NCI-H2227 (cell line): ENCODE results near the gene CELA2A.
A peak's percentile ranks its signal among the peaks of the same experiment; 100 is the strongest.

Source experiments
- DNase-seq: peaks from one replicate; lab custom pipeline; 2025; ENCODE audit not compliant: unreplicated experiment; lab: John Stamatoyannopoulos, UW

Gene CELA2A

GRCh38 chr1:15456313-15456954, at the start of gene CELA2A:
Gene CELA2A, plus strand, starts transcription at chr1:15456732. Its CDS starts 22 bp downstream, at chr1:15456754.
- no peak for DNase-seq

GRCh38 chr1:15407580-15407979, 49.0 kb upstream of the CELA2A start:
- DNase-seq, result no peak

GRCh38 chr1:15408890-15409387, 47.6 kb upstream of the CELA2A start:
- DNase-seq, result no peak

GRCh38 chr1:15409388-15410222, 46.9 kb upstream of the CELA2A start, which contains the start of gene EFHD2:
Gene EFHD2, plus strand, starts transcription at chr1:15409888. Its CDS starts 84 bp downstream, at chr1:15409972.
- DNase-seq, result peak; percentile 93

GRCh38 chr1:15410223-15410883, 46.2 kb upstream of the CELA2A start:
- peak; percentile 22 for DNase-seq

GRCh38 chr1:15410884-15411245, 45.7 kb upstream of the CELA2A start:
- DNase-seq, result no peak

- DNase-seq, result no peak
Observed at GRCh38 chr1:15411593-15412137, 44.9 kb upstream of the CELA2A start.

GRCh38 chr1:15412175-15412800, 44.2 kb upstream of the CELA2A start:
- no peak for DNase-seq

- no peak for DNase-seq
Observed at GRCh38 chr1:15412843-15413242, 43.7 kb upstream of the CELA2A start.

GRCh38 chr1:15413563-15414444, 42.7 kb upstream of the CELA2A start:
- DNase-seq, result no peak

- DNase-seq, result no peak
Observed at GRCh38 chr1:15414445-15414983, 42.0 kb upstream of the CELA2A start.

GRCh38 chr1:15417059-15417934, 39.2 kb upstream of the CELA2A start:
- no peak for DNase-seq

GRCh38 chr1:15418806-15419515, 37.6 kb upstream of the CELA2A start:
- no peak for DNase-seq

- DNase-seq, result no peak
Observed at GRCh38 chr1:15420853-15421465, 35.6 kb upstream of the CELA2A start.

- DNase-seq, result no peak
Observed at GRCh38 chr1:15422871-15423270, 33.7 kb upstream of the CELA2A start.

- DNase-seq, result no peak
Observed at GRCh38 chr1:15423355-15424077, 33.0 kb upstream of the CELA2A start.

GRCh38 chr1:15424146-15424667, 32.3 kb upstream of the CELA2A start:
- DNase-seq, result no peak
